ENCODE data around the gene GZMA. TPM values are rescaled to one million over a fixed set of nuclear protein-coding genes. Genes with fewer than 3 reads are reported as not detected.

Gene GZMA
- total RNA-seq (2021; fragmentation: NEBNext Ultra II Directional; extraction: Animal tissue kit (Norgen Biotek cat#: 25700)): not detected
- long read RNA-seq: 0 reads

- Mint-ChIP-seq H3K27me3 (ENCODE audit: insufficient read depth) (no peaks in the 10 kb centered on the region; the same call in 1 of the 2 replicates), H3K4me1 (ENCODE audit: low read depth) (peaks cover 20% of the 10 kb centered on the region), H3K27ac (no peak within 1 kb of the TSS), H3K9me3 (peaks cover 13% of the 10 kb centered on the region), H3K4me3 (no peak within 1 kb of the TSS), H3K36me3 (ENCODE audit: low read depth) (peaks cover 21% of the 10 kb centered on the region; the same call in 1 of the 2 replicates)
- DNase-seq: no peak
- no peak for TF ChIP-seq CTCF (IDR thresholded peaks at IDR 0.05)
Observed at GRCh38 chr5:55102348-55102747, at the start of gene GZMA. TSS of gene GZMA (plus strand) at chr5:55102646. CDS start at chr5:55102683, 37 bp downstream.

GRCh38 chr5:55055183-55055582, 47.3 kb upstream of the GZMA start:
- Mint-ChIP-seq H3K27me3 (ENCODE audit: insufficient read depth) (no peaks in the 10 kb centered on the region), H3K4me3 (no peak overlapping the region), H3K27ac (no peak overlapping the region), H3K9me3 (peaks cover 12% of the 10 kb centered on the region), H3K4me1 (ENCODE audit: low read depth) (peaks cover 55% of the 10 kb centered on the region), H3K36me3 (ENCODE audit: low read depth) (peaks cover 26% of the 10 kb centered on the region)
- no peak for DNase-seq
- TF ChIP-seq CTCF (IDR thresholded peaks at IDR 0.05): no peak

GRCh38 chr5:55062039-55062779, 40.2 kb upstream of the GZMA start:
- Mint-ChIP-seq H3K4me3 (no peak overlapping the region), H3K4me1 (ENCODE audit: low read depth) (peaks cover 58% of the 10 kb centered on the region), H3K36me3 (ENCODE audit: low read depth) (no peaks in the 10 kb centered on the region), H3K27ac (peak overlapping the region; percentile 78), H3K27me3 (ENCODE audit: insufficient read depth) (no peaks in the 10 kb centered on the region), H3K9me3 (no peaks in the 10 kb centered on the region)
- TF ChIP-seq CTCF (IDR thresholded peaks at IDR 0.05): no peak
- DNase-seq: no peak

- DNase-seq: peak; percentile 58
- H3K36me3 Mint-ChIP-seq (ENCODE audit: low read depth): no peaks in the 10 kb centered on the region
- no peaks in the 10 kb centered on the region for H3K9me3 Mint-ChIP-seq
- peaks cover 56% of the 10 kb centered on the region for H3K4me1 Mint-ChIP-seq (ENCODE audit: low read depth)
- H3K4me3 Mint-ChIP-seq: peak overlapping the region; percentile 63
- no peaks in the 10 kb centered on the region for H3K27me3 Mint-ChIP-seq (ENCODE audit: insufficient read depth)
- H3K27ac Mint-ChIP-seq: peak overlapping the region; percentile 78
- TF ChIP-seq CTCF (IDR thresholded peaks at IDR 0.05): no peak
Observed at GRCh38 chr5:55063220-55063863, 39.1 kb upstream of the GZMA start.

GRCh38 chr5:55063899-55064298, 38.5 kb upstream of the GZMA start:
- H3K27me3 Mint-ChIP-seq (ENCODE audit: insufficient read depth): no peaks in the 10 kb centered on the region

More at GRCh38 chr5:55063899-55064298, 38.5 kb upstream of the GZMA start:
- TF ChIP-seq CTCF (IDR thresholded peaks at IDR 0.05): no peak
- Mint-ChIP-seq H3K36me3 (ENCODE audit: low read depth) (no peaks in the 10 kb centered on the region), H3K4me3 (peak overlapping the region; percentile 63; the same call in 1 of the 2 replicates), H3K9me3 (no peaks in the 10 kb centered on the region), H3K27ac (peak overlapping the region; percentile 78), H3K4me1 (ENCODE audit: low read depth) (peaks cover 51% of the 10 kb centered on the region)
- peak; percentile 56 for DNase-seq
